ENCODE measurements around the gene CYP11A1.
A peak's percentile ranks its signal among the peaks of the same experiment; 100 is the strongest.
"Not testable (repeated sequence)": the region's sequence is repeated elsewhere in the genome, so short reads cannot be mapped to it uniquely, and the experiment has no call there.

The CYP11A1 gene

DNA sequence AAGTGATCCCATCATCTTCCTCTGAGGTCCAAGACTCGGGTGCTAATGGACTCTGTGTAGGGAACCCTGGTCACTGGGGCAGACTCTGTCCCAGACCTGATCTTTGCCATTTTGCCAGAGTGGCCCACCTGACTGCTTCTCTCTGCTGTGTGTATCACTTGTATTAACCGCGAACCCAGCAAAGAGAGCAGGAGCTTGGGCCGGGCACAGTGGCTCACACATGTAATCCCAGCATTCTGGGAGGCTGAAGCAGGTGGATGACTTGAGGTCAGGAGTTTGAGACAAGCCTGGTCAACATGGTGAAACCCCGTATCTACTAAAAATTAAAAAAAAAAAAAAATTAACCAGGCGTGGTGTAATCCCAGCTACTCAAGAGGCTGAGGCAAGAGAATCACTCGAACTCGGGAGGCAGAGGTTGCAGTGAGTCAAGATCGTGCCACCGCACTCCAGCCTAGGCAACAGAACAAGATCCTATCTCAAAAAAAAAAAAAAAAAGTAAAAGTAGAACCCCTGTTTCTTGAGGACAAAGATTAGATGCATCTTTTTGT, 32.9 kb upstream of the CYP11A1 start:
- no peak for DNase-seq

DNA sequence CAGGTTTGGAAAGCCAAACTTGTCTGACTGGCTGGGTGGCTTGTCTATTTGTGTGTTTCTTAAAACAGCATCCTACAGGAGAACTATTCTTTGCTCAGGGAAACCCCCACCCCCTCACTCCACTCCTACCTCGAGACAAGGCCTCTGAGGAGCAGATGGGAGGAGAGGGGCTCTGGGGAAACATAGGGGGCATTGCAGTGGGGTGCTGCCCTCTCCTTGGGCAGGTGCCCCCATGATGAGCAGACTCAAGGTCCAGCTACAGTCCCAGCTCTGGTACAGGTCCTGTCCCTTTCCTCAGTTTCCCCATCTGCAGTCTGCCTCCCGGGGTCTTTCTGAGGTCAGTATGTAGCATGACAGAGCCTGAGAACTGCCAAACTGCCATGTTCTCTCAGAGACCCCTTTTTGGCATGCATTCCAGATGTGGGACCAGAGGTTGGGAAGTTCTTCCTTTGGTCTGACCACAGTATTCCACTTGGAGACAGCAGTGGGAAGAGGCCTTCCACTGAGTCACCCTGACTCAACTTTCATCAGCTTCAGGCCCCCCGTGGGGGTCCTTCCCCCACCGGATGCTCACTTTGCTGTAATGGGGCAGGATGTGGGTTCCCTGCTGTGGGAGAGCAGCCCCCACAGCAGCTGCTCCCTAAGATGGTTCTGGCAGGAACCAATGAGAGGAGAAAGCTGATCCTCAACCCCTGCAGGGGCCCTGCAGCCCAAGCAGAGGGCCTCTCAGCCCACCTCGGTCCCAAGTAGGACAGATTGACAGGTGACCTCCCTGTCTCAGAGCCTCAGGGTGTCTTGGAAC, 32.3 kb upstream of the CYP11A1 start:
- DNase-seq: peak; percentile 43

- no peak for DNase-seq
Observed at GRCh38 chr15:74399100-74399499, 31.7 kb upstream of the CYP11A1 start.

GRCh38 chr15:74398183-74398582, 30.7 kb upstream of the CYP11A1 start:
- DNase-seq: no peak

DNA sequence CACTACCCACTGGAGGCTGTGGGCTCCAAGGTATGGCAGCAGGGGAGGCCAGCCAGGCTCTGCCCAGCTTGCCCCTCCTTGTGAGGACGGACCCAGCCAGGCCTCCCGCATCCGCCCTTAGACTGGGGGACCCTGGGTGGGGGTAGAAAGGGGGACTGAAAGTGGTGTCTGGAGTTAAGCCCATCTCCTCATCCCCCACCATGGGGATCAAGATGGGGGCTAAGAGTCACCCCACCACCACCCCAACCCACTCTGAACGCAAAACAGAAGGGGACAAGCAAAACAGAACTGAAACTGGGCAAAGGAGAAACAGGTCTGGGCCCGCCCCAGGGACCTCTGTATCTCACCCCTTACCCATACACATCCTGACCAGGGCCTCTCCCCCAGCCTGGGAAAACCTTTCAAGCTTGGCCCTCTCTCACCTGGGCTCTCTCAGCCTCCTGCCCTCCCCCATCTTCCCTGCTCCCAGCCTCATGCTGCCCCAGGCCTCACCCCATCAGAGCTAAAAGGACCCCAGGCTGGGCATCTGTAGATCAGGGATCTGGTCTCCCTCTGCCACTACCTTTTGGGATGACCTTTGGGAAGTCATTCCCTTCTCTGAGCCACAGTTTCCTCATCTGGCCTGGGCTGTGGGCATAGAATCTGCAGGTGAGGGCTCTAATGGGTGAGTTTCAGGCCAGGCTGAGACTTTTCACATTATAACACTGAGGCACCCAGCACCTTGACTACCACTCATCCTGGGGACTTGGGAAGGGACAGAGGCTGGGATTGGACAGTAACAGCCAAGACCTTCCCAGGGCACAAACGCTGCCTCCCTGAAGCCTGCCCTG, 30.0 kb upstream of the CYP11A1 start:
- DNase-seq: no peak

GRCh38 chr15:74396445-74397238, 29.2 kb upstream of the CYP11A1 start:
- DNase-seq: peak; percentile 59

DNA sequence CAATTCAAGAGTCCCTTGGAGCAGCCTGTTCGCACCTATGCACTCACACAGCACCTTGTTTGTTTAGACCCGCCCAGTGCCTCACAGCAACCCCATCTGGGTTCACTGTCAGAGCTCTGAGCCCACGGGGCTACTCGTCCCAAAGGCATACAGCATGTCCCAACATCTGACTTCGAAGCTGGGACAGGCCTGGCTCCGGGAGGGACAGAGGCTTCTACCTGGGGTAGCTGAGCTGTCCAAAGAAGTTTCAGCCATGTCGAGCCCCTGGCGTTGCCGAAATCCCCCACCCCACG, 28.6 kb upstream of the CYP11A1 start:
- no peak for DNase-seq

- DNase-seq: no peak
Observed at GRCh38 chr15:74395319-74396145, 28.1 kb upstream of the CYP11A1 start.

GRCh38 chr15:74394090-74394846, 26.8 kb upstream of the CYP11A1 start:
- no peak for DNase-seq

- no peak for DNase-seq
Observed at GRCh38 chr15:74393423-74393822, 26.0 kb upstream of the CYP11A1 start.

GRCh38 chr15:74392902-74393301, 25.5 kb upstream of the CYP11A1 start:
- no peak for DNase-seq

DNA sequence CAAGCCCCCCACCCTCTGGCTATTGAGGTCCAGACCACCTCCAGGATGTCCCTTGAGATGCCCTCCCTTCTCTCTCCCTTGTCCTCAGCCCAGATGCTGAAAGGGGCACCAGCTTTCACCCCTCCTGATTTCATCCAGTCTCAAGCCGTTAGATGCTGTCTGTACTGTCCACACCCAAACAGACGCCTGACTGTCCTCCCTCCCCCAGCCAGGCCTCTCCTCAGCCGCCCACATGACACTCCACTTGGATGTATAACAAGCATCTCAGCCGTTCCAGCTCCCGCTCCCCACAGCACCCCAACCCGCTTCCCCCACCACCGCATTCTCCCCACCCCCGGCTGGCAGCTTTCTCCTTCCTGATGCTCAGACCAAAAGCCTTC, 25.0 kb upstream of the CYP11A1 start:
- DNase-seq: no peak

DNA sequence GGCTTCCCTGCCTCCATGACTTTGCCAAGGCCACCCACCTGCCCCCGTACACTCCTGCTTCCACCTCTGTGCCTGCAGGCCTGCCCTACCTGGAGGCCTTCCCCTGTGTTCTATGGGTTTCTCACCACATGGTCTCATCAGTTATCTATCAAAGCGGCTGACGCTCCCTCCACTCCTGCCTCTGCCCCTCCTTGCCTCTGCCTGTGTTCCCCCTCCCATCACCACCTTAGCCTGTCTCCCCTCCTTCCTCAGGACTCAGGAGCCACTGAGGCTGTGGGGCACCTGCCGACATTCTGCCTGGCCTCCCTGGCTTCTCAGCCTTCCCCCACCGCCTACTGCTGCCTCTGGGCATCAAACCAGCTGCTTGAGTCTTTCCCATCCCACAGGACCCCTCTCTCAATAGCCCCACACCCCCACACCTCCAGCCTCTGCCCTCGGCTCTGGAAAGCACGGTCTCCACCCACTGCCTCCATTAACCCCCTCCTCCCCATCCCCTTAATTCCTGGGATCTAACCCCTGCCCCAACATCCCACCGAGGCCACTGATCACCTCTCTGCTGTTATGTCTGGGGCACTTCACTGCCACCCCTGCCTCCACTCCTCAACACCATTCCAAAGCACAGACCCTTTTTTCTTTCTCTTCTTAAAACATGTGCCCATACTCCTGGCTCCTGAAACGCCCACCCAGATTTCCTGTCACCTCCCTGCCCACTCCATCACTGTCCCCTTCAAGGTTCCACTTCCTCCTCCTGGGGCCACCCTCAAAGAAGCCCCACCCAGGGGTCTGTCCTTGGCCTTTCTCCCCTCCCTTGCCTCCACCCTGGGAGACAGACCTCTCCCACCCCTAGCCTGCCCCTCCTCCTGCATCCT, 24.4 kb upstream of the CYP11A1 start:
- DNase-seq: no peak

DNA sequence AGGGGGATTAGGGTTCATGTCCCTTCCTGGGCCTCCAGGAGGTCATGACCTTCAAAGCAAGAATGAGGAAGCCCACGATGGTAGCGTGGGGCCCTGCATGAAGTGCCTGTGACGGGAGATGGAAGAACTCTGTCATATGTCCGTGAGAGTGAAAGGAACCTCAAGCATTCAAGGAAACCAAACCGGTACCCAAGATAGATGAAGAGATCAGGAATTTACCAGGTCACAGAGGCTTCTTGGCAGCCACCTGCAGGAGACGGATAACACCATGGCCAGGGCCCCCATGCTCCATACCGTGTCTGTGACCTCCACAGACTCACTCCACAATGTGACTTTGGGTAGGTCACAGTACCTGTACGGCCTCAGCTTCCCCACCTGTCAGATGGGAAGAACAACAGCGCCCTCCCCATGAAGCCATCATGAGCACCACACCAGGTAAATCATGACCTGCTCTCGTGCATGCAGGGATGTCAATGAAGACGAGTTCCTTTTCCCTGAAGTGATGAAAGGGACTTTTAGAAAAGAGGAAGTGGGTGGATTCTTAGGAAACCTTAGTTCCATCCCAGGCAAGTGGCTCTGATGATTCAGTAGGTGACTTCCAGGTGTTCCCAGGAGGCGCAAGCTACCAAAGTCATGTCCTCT, 23.3 kb upstream of the CYP11A1 start:
- no peak for DNase-seq

GRCh38 chr15:74390049-74390646, 22.7 kb upstream of the CYP11A1 start:
- not testable (repeated sequence) for DNase-seq

DNA sequence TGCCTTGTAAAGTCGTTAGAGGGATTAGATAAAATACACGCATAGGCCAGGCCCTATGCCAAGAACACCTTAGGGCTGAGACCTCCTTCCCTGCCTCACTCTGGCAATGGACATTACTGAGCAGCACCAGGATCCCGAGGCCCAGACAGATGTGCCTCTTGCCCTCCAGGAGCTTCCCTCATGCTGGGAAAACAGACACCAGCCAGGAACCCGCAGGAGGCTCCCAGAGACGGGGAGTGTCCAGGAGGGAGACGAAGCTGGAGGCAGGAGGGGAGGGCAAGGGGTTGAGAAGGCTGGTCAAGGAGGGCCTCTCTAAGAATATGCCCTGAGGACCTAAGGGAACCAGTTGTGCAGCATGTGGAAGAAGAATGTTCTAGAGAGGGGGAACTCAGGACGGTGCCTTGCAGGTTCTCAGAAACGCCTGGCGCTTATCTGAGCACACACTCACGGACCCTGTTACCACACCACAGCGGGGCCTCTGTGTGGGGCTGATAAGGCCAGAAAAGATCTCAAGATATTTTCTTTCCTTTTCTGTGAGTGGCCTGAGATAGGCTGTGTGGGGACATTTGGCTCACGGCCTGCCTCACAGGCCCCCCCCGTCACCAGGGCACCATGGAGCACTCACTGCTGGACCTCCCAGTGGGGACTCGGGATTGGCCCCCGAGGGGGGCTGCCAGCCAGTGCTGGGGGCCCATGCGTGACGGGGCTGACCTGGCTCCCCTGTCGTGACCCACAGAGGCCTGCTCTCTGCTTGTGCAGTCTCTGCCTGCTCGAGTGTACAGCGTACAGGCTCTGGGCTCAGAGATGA, 22.0 kb upstream of the CYP11A1 start:
- no peak for DNase-seq

- no peak for DNase-seq
Observed at GRCh38 chr15:74388363-74388951, 21.0 kb upstream of the CYP11A1 start.

DNA sequence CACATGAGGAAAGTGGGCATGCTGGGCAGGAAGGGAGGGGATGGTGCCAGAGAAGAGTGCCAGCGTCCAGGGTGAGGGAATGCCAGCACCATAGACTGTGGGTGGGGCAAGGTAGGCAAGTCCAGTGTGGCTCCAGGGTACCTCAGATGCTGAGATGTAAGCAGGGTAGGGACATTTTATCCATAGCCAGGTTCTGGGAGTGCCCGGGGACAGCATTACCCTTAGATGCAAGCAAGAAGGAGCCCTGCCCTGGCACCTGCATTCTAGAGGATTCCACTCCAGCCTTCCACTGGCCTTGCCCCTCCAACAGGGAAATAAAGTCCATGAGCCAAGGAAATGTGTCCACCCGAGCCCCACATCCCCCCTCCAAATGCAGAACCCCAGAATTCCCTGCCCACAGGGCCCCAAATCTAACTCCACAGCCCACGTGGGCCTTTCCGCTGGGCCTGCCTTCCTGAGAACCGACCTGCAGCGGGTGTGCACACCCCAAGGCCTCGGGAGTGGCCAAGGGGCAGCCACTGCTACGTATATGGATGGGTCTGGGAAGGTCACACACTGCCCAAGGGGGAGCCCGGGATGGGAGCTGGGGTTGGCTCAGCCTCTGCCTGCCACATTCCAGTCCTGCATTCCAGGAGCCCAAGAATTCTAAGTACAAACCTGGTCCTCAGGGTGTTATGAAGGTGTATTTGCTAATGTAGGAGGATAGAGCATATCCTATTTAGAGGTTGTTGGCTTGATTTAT, 20.3 kb upstream of the CYP11A1 start:
- DNase-seq: no peak
